GM19463 (cell line): ENCODE results near the gene RCOR2.
A peak's percentile ranks its signal among the peaks of the same experiment; 100 is the strongest.
"Not testable (repeated sequence)": the region's sequence is repeated elsewhere in the genome, so short reads cannot be mapped to it uniquely, and the experiment has no call there.

ENCODE experiments used
- ATAC-seq: cut with Tn5 transposase; IDR thresholded peaks from one replicate; pipeline ENCODE4 v1.9.1; 2021; ENCODE audit warnings: mild to moderate bottlenecking, moderate library complexity; ENCODE audit not compliant: unreplicated experiment

RCOR2 gene

GRCh38 chr11:63916837-63917691 is at the start of gene RCOR2:
Gene RCOR2, minus strand, starts transcription at chr11:63917164. Its CDS starts 708 bp downstream, at chr11:63916456.
- peak; percentile 66 for ATAC-seq

- no peak for ATAC-seq
Measured at GRCh38 chr11:63966444-63966843, 49.5 kb upstream of the RCOR2 start.

- not testable (repeated sequence) for ATAC-seq
Measured at GRCh38 chr11:63963895-63964294, 46.9 kb upstream of the RCOR2 start.

- no peak for ATAC-seq
Measured at GRCh38 chr11:63961608-63962412, 44.8 kb upstream of the RCOR2 start.

- ATAC-seq, result no peak
Measured at GRCh38 chr11:63958008-63958407, 41.0 kb upstream of the RCOR2 start.

GRCh38 chr11:63952570-63952969 is 35.6 kb upstream of the RCOR2 start:
- ATAC-seq, result no peak

- ATAC-seq, result no peak
Measured at GRCh38 chr11:63951779-63952536, 35.0 kb upstream of the RCOR2 start.

- ATAC-seq, result no peak
Measured at GRCh38 chr11:63945477-63946163, 28.7 kb upstream of the RCOR2 start.

GRCh38 chr11:63944987-63945386 is 28.0 kb upstream of the RCOR2 start:
- ATAC-seq, result no peak

- ATAC-seq, result no peak
Measured at GRCh38 chr11:63942803-63943202, 25.8 kb upstream of the RCOR2 start.

- no peak for ATAC-seq
Measured at GRCh38 chr11:63941901-63942300, 24.9 kb upstream of the RCOR2 start.

- ATAC-seq, result no peak
Measured at GRCh38 chr11:63940786-63941185, 23.8 kb upstream of the RCOR2 start.

GRCh38 chr11:63939397-63939891 is 22.5 kb upstream of the RCOR2 start:
- no peak for ATAC-seq

- ATAC-seq, result peak; percentile 93
Measured at GRCh38 chr11:63938479-63939396, 21.8 kb upstream of the RCOR2 start, which contains the start of gene NAA40. Gene NAA40, plus strand, starts transcription at chr11:63939002. Its CDS starts 95 bp downstream, at chr11:63939097.

- ATAC-seq, result peak; percentile 12
Measured at GRCh38 chr11:63937713-63938478, 20.9 kb upstream of the RCOR2 start.

- ATAC-seq, result no peak
Measured at GRCh38 chr11:63933459-63933858, 16.5 kb upstream of the RCOR2 start.

GRCh38 chr11:63931876-63932275 is 14.9 kb upstream of the RCOR2 start:
- no peak for ATAC-seq

GRCh38 chr11:63931045-63931444 is 14.1 kb upstream of the RCOR2 start:
- ATAC-seq, result no peak
